Astrocyte of the cerebellum (primary cell): Measurements from ENCODE around the gene NIPAL4.

Experiments used
- DNase-seq: peaks from one replicate; pipeline ENCODE4 v3.0.0-alpha.2; 2011; ENCODE audit warnings: low read depth
- H3K4me3 ChIP-seq: 2 replicates; pipeline ENCODE4 v1.5.1; 2011; ENCODE audit warnings: mild to moderate bottlenecking, low read depth, low read length, moderate library complexity
- CTCF ChIP-seq: IDR thresholded peaks from 2 replicates; pipeline ENCODE4 v1.5.1; 2012; ENCODE audit warnings: low read length, low read depth, moderate library complexity, mild to moderate bottlenecking; ENCODE audit errors: missing control alignments
- in situ Hi-C: cut with HindIII; loops from 2 replicates; pipeline ENCODE4 v1.10.0; 2017; ENCODE audit warnings: low sequenced_read_pairs

NIPAL4 gene

GRCh38 chr5:157502143-157502647 lies 42.2 kb downstream of the NIPAL4 start:
- in situ Hi-C loops, result no loop called here
- TF ChIP-seq CTCF, result no peak
- DNase-seq, result no peak
- no peak overlapping the region for H3K4me3 ChIP-seq

GRCh38 chr5:157504053-157504452 lies 44.0 kb downstream of the NIPAL4 start:
- DNase-seq, result no peak
- in situ Hi-C loops, result no loop called here
- no peak for TF ChIP-seq CTCF

GRCh38 chr5:157505496-157505895 lies 45.5 kb downstream of the NIPAL4 start:
- in situ Hi-C loops, result no loop called here
- no peak for TF ChIP-seq CTCF
- no peak overlapping the region for H3K4me3 ChIP-seq
- no peak for DNase-seq

More at GRCh38 chr5:157504053-157504452, 44.0 kb downstream of the NIPAL4 start:
- no peak overlapping the region for H3K4me3 ChIP-seq

- TF ChIP-seq CTCF, result no peak
- in situ Hi-C loops, result no loop called here
- no peak overlapping the region for H3K4me3 ChIP-seq
- DNase-seq, result no peak
These were observed 46.1 kb downstream of the NIPAL4 start for GRCh38 chr5:157506066-157506590.

- DNase-seq, result no peak
- H3K4me3 ChIP-seq, result no peak overlapping the region
- in situ Hi-C loops, result no loop called here
- TF ChIP-seq CTCF, result no peak
These were observed 47.2 kb downstream of the NIPAL4 start for GRCh38 chr5:157506981-157507780.

GRCh38 chr5:157509093-157509492 lies 49.1 kb downstream of the NIPAL4 start:
- no peak overlapping the region for H3K4me3 ChIP-seq
- in situ Hi-C loops, result no loop called here
- no peak for TF ChIP-seq CTCF
- no peak for DNase-seq
